Superior temporal gyrus (tissue), 1 donor: Measurements from ENCODE around the gene SLA2.

Experiments used
- DNase-seq: peaks from one replicate; pipeline ENCODE4 v3.0.0-alpha.2; 2016; ENCODE audit errors: extremely low spot score

SLA2 gene

DNA sequence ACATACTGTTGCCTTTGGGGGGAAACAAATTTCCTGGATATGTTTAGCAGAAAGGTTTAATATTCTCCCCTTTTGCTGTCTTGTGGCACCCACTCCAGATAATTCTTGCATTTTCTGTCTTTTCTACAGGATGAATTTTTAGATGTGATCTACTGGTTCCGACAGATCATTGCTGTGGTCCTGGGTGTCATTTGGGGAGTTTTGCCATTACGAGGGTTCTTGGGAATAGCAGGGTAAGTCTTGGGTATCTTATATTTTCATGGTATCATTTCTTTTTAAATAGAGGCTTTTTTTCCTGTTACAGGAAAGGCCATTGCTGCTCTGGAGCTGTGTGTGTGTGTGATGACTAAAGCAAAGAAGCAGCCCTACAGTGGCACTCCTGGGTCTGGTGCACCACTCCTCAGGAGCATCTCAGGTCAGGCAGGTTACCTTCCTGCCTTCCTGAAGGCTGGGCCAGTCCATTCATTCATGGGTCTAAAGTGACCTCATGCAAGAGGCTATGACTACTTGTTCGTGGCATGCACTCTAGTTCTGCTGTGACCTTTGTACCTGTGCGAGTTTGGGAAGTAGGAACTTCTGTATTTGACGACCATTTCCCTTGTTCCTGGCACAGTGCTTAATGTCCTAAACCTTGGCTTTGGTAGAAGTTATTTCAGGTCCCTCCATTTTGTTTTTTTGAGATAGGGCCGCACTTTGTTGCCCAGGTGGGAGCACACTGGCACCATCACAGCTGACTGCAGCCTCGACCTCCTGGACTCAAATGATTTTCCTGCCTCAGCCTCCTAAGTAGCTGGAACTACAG is 38.2 kb downstream of the SLA2 start:
- no peak for DNase-seq

- no peak for DNase-seq
These were observed 39.6 kb downstream of the SLA2 start for GRCh38 chr20:36606158-36607066.

DNA sequence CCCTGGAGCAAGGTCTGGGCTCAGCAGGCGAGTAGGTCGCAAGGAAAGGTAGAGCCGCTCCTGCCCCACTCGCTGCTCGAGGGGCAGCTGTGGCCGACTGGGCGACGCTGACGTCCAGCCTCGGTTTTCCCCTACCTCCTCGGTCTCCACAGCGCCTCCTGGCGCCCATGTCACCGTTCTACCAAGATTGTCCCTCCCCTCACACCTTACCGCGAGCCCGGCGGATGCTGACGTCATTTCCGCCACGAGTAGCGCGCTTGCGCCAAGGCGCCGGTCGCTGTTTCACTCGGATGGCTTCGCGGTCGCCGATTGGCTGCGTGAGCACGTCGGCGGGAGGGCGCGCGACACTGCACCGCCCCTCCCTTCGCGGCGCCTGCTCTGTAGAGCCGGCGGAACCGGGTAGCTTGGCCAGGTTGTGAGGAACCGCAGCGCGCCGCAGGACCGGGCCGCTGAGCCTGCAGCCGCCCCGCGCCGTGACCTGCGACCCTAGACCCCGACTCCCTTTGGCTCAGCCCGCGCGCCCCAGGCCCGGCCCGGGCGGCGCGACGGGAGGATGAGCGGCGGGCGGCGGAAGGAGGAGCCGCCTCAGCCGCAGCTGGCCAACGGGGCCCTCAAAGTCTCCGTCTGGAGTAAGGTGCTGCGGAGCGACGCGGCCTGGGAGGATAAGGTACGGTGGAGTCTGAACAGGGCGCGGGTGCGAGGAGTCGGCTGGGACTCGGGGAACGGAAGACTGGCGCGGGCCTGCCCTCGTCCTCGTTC is 40.4 kb downstream of the SLA2 start, which contains the start of gene RAB5IF:
Gene RAB5IF, plus strand, starts transcription at position 381 of the 759 bp plus-strand sequence. Its CDS starts 173 bp downstream, at position 554.
- peak; percentile 98 for DNase-seq

DNA sequence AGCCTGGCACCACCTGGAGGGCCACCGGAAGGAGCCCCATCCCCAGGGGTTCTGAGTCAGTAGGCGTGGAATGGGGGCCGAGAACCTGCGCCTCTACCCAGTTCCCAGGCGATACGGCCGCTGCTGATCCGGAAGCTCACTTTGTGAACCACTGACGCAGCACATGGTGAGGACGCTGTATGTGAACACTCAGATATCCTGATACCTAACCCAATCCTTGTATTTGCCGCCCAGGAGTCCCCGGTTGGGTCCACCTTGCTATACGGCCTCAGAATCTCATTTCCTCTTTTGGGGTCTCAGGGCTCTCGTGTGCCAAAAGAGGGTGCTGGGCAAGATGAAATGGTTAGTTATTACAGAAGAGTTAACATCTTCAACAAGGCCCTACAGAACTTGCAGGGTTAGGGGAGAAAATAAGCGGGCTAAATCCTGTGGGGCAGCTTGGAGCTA is 41.0 kb downstream of the SLA2 start:
- no peak for DNase-seq

DNA sequence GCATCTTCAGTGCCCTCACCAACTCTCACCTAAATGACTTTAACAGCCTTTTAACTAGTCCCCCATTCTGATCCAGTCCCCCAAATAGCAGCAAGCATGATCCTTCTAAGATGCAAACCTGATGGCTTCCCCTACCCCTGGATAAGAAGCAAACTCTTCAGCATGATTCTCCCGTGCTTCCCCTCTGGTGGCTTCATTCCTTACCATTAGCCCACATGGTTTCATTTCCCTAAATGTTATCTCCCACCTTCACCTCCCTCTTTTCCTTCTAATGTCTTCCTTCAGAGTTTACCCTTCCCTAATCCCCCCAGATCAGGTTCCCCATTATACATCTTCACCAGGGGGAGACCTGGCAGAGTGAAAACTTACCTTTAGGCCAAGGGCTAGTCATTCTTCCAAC is 44.5 kb downstream of the SLA2 start:
- DNase-seq: no peak

DNA sequence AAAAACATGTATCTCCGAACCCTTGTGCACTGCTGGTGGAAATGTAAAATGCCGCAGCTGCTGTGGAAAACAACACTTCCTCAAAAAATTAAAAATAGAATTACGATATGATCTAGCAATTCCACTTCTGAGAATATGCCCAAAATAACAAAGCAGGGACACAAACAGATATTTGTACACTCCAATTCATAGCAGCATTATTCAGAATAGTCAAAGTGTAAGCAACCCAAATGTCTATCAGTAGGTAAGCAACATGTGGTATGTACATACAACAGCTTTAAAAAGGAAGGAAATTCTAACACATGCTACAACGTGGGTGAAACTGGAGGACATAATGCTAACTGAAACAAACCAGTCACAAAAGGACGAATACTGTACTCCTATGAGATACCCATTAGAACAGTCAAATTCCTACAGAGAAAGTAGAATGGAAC is 46.1 kb downstream of the SLA2 start:
- peak; percentile 21 for DNase-seq

GRCh38 chr20:36593347-36593929 is 52.6 kb downstream of the SLA2 start:
- DNase-seq: no peak

DNA sequence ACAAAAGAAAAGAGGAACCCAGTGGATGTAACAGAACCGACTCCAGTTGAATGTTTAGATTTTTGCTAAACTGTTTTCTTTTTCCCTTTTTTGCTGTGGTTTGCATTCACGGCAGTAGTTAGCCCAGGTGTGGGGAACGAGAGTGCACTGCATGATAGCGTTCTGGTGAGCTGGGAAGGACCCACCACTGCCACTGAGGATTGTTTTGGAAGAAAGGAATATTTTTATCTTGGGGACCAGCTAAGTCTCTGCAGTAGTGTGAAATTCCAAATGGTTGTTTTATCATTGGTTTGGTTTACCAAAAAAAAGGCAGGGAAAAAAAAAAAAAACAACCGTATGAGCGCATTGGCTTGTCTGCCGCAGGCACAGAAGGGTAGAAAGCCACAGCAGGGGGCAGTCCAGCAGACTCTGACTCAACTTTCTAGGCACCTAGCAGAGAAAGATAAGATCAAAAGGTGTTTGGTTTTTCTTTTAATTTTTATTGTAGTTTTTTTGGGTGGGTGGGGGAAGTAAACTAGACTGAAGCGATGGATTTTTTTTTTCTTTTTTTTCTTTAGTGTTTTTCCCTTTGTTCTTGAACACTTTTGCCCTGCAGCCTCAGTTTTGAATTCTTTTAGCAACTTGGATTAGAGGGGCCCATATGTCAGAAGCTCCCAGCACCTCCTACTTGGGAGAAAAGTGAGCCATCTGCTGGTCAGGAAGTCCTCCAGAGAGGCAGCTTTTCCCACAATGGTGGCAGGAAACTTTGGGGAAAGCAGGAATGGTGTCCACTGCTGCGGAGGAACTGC is 53.9 kb downstream of the SLA2 start:
- DNase-seq: peak; percentile 67

DNA sequence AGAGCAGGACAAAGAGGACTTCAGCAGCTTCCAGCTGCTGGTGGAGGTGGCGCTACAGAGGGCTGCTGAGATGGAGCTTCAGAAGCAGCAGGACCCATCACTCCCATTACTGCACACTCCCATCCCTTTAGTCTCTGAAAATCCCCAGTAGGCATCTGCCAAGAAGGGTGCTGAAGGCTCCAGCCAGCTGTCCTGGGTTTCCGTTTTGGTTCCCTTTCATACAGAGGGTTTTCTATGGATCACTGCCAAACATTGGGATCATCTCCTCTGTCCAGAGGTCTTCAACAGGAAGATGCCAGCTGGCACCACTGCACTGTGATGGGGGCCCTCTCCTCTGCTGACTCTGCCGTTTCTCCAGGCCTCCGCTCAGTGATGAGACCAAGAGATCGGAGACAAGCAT is 54.7 kb downstream of the SLA2 start:
- no peak for DNase-seq

GRCh38 chr20:36587388-36588070 is 58.5 kb downstream of the SLA2 start:
- DNase-seq: no peak

GRCh38 chr20:36585410-36586125 is 60.4 kb downstream of the SLA2 start:
- no peak for DNase-seq

DNA sequence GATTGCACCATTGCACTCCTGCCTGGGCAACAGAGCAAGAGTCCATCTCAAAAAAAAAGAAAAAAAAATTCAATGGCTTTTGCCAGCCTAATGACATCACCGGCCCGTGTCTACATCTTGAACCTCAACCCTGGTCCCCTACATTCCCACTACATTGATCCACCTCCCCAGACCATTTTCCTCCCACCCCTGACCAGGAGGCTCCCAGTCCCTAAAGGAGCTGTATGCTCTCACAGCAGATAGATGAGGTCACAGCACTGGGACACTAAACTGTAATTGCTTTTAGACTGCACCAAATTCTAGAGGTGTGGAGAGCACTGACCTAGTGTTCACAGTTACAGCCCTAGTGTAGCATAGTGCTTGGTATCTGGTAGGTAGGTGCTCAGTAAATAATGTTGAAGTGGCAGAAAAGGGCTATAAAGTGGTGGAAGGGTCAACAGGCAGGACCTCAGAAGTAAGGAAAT is 61.9 kb downstream of the SLA2 start:
- DNase-seq: no peak

- no peak for DNase-seq
These were observed 63.2 kb downstream of the SLA2 start for GRCh38 chr20:36582821-36583220.

DNA sequence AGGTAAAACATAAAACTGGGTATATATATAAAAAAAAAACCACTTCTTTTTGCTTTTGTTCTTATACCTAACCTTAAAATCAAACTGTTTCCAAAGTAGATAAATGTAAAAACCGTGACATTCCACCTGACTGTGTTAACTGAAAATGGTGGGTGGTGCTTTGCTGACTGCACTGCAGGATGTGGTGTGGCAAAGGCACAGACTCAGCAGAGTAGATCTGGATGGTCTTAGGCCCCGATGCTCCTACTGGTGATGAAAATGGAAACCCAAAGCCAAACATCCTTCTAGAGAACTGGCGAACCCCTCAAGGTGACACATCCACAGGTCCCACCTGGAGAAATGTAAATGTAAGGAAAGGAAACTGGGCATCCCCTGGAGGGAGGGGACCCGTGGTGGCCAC is 63.7 kb downstream of the SLA2 start:
- no peak for DNase-seq

DNA sequence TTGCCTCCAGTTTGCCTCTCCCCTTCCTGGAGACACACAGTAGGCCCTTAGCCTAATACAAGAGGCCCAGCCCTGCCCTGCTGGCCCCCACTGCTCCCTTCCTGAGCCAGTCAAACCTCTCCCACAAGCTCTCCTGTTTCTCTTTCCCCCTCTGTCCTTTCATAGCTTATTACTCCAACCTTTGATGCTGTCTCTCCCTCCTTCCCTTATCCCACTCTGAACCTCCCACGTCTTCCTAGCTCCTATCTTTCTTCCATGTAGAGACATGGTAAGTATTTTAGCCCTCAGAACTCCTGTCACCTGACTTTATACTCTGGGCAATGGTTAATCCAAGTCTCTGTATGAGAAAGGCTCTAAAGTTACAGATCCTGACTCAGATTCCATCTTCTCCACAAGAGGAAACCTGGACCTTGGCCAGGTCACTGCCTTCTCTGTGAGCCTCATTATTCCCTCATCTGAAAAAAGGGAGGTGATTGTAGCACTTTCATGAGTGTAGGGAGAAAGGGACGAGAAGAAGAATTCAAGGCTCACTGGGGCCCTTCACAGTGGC is 65.9 kb downstream of the SLA2 start:
- DNase-seq: no peak

GRCh38 chr20:36578356-36579041 is 67.5 kb downstream of the SLA2 start:
- no peak for DNase-seq

DNA sequence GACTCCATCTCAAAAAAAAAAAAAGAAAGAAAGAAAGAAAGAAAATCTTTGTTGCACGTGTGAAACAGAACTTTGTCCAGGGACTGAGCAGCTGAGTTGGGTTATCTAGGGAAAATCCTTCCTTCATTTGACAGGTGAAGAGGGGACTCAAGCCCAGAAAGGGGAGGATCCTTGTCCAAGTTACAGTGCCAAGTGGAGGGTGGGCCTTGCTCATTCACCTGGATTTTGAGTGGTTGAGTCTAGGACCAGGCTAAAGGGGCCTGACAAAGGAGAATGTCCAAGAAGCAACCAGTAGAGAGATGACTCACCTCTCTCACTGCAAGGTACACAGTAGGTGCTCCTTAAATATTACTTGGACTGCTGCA is 69.9 kb downstream of the SLA2 start:
- no peak for DNase-seq

DNA sequence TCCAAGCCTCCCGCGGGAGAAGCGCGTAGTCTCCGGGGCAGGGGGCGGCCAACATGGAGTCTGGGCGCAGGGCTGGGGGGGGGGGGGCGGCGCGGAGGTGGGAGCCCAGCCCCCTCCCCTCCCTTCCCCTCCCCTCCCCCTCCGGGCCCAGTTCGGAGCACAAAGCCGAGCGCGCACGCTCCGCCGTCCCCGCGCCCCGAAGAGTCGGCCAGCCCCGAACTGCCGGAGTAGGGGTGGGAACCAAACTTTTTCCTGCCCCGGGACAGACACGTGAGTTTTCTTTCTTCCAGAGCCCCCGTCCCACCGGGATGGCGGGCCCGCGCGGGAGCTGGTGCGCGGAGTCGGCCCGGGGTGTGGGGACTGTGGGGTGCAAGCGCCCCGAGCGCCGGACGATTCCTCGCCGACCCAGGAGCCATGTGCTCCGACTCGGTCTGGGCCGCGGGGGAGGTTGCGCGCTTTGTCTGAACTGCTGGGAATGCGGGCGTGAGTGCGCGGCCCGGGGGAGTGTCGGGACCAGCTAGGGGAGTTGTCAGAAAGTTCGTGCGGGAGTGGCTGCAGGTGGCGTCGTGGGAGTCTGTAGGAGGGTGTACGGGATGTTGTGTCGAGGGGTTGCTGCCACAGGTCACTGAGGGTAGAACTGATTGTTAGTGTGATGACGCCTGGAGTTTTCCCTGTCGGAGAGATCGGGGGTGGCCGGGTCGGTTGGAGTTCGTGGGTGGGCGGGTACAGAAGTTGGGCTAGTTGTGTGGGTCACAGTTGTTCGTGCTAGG is 71.4 kb downstream of the SLA2 start:
- no peak for DNase-seq
